Ishikawa (cell line): Measurements from ENCODE around the gene KCNC1.

Experiments used
- EP300 ChIP-seq: IDR thresholded peaks from 2 replicates; pipeline ENCODE4 v1.6.1; 2012; ENCODE audit warnings: borderline replicate concordance
- NFIC ChIP-seq: IDR thresholded peaks from 2 replicates; pipeline ENCODE4 v1.6.1; 2012
- TAF1 ChIP-seq: IDR thresholded peaks from 2 replicates; pipeline ENCODE4 v1.6.1; 2012; ENCODE audit warnings: low read depth, mild to moderate bottlenecking
- TEAD4 ChIP-seq: IDR thresholded peaks from 2 replicates; pipeline ENCODE4 v1.6.1; 2012
- USF1 ChIP-seq: IDR thresholded peaks from 2 replicates; pipeline ENCODE4 v1.6.1; 2012
- YY1 ChIP-seq: IDR thresholded peaks from 2 replicates; pipeline ENCODE4 v1.6.1; 2012; ENCODE audit warnings: low read depth
- ZBTB7A ChIP-seq: IDR thresholded peaks from 2 replicates; pipeline ENCODE4 v1.6.1; 2012; ENCODE audit warnings: low read depth

- TF ChIP-seq ZBTB7A (no peak), TAF1 (no peak), NFIC (no peak), EP300 (no peak), USF1 (no peak), TEAD4 (no peak), YY1 (no peak)
These were observed 30.1 kb downstream of the KCNC1 start for GRCh38 chr11:17764446-17765218.
